Hair follicle dermal papilla cell (primary cell): ENCODE results near the gene DNM2. TPM values are rescaled to one million over a fixed set of nuclear protein-coding genes. Genes with fewer than 3 reads are reported as not detected.

Experiments
- small RNA-seq: library from RNA; depleted of rRNA; stranded (forward); fragments of <200 nt; gene quantifications from one replicate; pipeline ENCODE3, GENCODE V24; 2012
- total RNA-seq: library from RNA; depleted of rRNA; stranded (reverse); fragments of >200 nt; gene quantifications from 2 replicates; pipeline ENCODE4 v1.2.3, GENCODE V29; 2012

The DNM2 gene
- total RNA-seq, result 125 and 150 TPM in 2 replicates

DNA sequence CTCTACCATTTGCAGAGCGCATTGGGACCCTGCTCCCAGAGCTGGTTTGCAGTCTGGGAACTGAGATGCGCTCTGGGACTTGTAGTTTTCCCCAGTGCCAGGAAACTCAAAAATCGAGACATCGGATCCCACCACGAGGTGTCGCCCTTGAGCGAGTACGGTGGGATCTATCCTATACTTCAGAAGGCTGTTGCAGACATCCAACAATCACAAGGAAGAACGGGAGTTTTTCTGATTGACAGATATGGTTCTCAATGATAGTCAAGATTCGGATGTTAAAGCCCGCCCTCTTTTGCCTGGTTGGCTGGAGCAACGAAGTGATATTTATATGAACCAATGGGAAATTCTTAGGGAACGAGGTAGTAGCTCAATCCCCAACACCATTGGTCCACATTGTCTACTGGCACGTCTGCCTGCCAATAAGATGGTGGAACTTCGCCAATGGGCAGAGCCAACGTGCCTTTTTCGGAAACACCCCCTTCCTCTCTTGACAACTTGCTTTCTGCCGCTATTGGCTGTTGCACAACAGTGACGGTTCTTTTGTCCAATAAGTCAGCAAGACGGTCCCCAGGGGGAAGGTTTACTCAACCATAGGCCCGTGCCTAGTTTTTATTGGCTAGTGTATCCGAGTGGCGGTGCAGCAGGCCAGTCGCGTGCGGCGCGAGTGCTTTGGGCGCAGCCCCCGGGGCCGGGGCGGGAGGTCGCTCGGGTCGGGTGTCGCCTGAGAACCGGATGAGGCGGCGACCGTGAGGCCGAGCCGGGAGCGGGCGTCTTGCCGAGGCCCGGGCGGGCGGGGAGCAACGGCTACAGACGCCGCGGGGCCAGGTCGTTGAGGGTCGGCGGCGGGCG lies at the start of gene DNM2:
Gene DNM2, plus strand, starts transcription at position 724 of the 849 bp plus-strand sequence. CDS start 164 bp downstream, outside the sequence.

DNA sequence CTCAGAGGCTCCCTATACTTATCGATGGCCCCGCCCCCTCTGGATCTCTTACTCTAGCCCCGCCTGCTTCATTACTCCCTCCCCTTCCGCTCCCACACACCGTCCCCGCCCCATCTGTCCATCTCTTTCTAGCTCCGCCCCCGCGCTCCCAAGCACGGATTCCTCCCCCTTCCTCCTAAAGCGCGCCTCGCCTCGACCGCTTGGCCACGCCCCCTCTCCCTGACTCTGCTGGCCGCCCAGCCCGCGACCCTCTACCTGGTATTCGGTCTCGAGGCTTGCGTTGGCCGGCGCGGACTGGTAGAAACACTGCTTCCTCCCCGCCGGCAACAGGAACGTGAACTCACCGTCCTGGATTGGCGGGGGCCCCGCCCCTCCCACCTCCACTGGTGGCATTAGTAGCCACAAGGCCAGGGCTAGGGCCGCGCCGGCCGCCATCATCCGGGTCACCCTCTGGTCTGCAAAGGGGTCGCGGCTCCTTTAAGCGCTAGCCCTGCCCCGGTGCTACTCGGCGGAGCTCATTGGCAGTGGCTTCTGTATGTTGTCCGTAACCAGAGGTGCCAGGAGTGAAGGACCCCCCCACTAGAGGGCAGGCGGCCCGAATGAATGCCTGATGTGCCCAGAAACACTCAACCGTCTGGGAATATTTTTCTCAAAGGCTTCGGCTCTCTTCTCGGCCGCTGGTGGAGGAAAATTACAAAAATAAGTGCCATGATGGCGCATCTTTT lies 118.0 kb downstream of the DNM2 start, which contains the start of gene TMED1:
Gene TMED1, minus strand, starts transcription at position 459 of the 725 bp plus-strand sequence. Its CDS starts 21 bp downstream, at position 438.

DNA sequence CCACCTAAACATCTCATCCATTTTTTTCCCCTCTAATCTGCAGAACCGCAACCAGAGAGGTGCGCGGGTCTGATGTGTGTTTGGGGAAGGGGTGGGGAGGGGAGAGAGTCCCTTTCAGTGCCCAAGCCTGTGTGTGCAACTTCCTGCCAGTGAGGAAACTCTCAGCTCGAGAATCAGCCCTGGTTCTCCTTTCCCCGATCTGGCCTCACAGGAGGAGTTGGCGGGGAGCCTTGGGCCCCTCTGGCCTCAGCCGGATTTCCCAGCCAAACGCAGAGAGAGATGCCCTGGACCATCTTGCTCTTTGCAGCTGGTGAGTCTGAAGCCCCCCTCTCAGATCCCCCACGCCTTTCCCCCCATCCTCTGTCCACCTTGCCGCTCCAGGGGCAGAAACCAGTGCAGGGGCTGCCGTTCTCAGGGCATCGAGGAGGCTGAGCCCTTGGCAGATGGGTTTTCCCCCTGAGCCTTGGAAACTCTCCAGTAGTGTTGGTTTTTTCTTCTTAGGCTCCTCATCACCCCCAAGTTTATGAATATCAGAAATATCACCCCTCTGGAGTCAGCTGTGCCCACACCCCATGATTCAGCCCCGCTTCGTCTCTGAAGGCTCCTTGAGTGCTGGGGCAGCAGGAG lies 130.5 kb downstream of the DNM2 start, which contains the start of gene C19orf38:
Gene C19orf38, plus strand, starts transcription at position 186 of the 627 bp plus-strand sequence. Its CDS starts 94 bp downstream, at position 280.

DNA sequence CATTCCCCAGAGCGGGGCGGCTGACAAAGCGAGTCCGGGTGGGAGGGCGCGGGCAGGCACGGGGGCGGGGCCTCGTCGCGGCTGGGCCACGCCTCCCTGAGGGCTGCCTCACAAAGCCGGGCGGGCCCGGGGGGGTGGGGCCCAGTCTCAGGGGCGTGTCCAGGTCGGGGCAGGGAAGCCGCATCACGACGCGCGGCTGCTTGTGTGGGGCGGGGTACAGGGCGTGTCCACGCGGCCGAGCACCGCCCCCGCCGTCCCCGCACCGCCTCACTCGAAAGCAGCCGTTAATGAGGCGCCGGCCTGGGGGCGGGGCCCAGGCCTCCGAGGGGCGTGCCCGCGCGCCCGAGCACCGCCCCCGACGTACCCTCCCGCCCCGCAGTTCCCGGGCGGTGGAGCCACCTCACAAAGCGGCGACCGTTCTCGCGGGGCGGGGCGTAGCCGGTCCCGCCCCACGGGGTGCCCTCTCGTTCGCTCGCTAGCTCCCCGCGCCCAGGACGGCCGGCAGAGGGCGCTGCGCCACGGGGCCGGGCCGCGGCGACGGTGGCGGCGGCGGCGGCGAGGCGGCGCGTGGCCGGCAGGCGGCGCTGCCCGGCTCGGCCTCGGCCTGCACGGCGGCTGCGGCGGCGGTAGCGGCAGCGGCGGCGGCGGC lies 153.2 kb downstream of the DNM2 start, which contains the start of gene CARM1:
Gene CARM1, plus strand, starts transcription at position 599 of the 649 bp plus-strand sequence. CDS start 150 bp downstream, outside the sequence.

Small RNAs within 50 kb of the gene (small RNA-seq; reads per million reads assigned to genes)
- gene MIR199A1, result 3.4 reads per million, percentile 66 among the genes with 10 or more reads in this experiment
- not detected for gene MIR4748
- gene MIR638, result not detected
- not detected for gene MIR6793

Other genes starting within 250 kb of the DNM2 start
- 68.0 and 79.0 TPM in 2 replicates for gene KEAP1, start 214.7 kb upstream of the DNM2 start, total RNA-seq
- not detected in 2 replicates for gene S1PR5, start 200.6 kb upstream of the DNM2 start, total RNA-seq
- 12.6 and 13.3 TPM in 2 replicates for gene ATG4D, start 174.2 kb upstream of the DNM2 start, total RNA-seq
- gene KRI1, start 152.1 kb upstream of the DNM2 start, total RNA-seq, result 5.8 and 7.9 TPM in 2 replicates
- gene CDKN2D, start 149.1 kb upstream of the DNM2 start, total RNA-seq, result 3.4 and 5.1 TPM in 2 replicates
- not detected in 2 replicates for gene AP1M2, start 130.8 kb upstream of the DNM2 start, total RNA-seq
- 43.8 and 46.9 TPM in 2 replicates for gene SLC44A2, start 92.5 kb upstream of the DNM2 start, total RNA-seq
- gene ILF3, start 63.7 kb upstream of the DNM2 start, total RNA-seq, result 90.0 and 112 TPM in 2 replicates
- 21.1 and 21.6 TPM in 2 replicates for gene QTRT1, start 16.6 kb upstream of the DNM2 start, total RNA-seq
- gene TMED1, start 118.1 kb downstream of the DNM2 start, total RNA-seq, result 35.4 and 40.9 TPM in 2 replicates
- 0.24 TPM in 1 of 2 replicates, not detected in the other for gene C19orf38, start 130.3 kb downstream of the DNM2 start, total RNA-seq
- 49.3 and 52.4 TPM in 2 replicates for gene CARM1, start 153.5 kb downstream of the DNM2 start, total RNA-seq
- gene YIPF2, start 210.6 kb downstream of the DNM2 start, total RNA-seq, result 121 and 133 TPM in 2 replicates
- gene TIMM29, start 210.7 kb downstream of the DNM2 start, total RNA-seq, result 33.5 and 39.1 TPM in 2 replicates
- gene SMARCA4, start 243.0 kb downstream of the DNM2 start, total RNA-seq, result 64.4 and 77.7 TPM in 2 replicates